Subcutaneous abdominal adipose tissue (tissue), 5 donors: ENCODE measurements around the gene LASP1NB.
A peak's percentile ranks its signal among the peaks of the same experiment; 100 is the strongest.

Experiments
- H3K27ac ChIP-seq: one replicate; pipeline ENCODE4 v1.7.0; 2013; ENCODE audit warnings: low read depth, mild to moderate bottlenecking, inconsistent platforms, low read length, moderate library complexity
- H3K27me3 ChIP-seq, 5 donors: one replicate each; pipeline ENCODE4 v1.7.0; 2013; ENCODE audit warnings: low read length in 5 of 5, inconsistent platforms in 1 of 5; ENCODE audit not compliant: control insufficient read depth in 5 of 5, insufficient read depth in 4 of 5
- H3K36me3 ChIP-seq, 5 donors: one replicate each; pipeline ENCODE4 v1.7.0; 2013; ENCODE audit warnings: low read length in 5 of 5; ENCODE audit not compliant: control insufficient read depth in 5 of 5, insufficient read depth in 5 of 5
- H3K4me1 ChIP-seq, 5 donors: one replicate each; pipeline ENCODE4 v1.7.0; 2013; ENCODE audit warnings: low read length in 5 of 5, mild to moderate bottlenecking in 3 of 5, moderate library complexity in 1 of 5; ENCODE audit not compliant: control insufficient read depth in 5 of 5, insufficient read depth in 5 of 5
- H3K4me3 ChIP-seq, 5 donors: one replicate each; pipeline ENCODE4 v1.7.0; 2013; ENCODE audit warnings: low read length in 5 of 5, low read depth in 1 of 5
- H3K9ac ChIP-seq, 5 donors: one replicate each; pipeline ENCODE4 v1.7.0; 2013; ENCODE audit warnings: low read length in 5 of 5, mild to moderate bottlenecking in 4 of 5, moderate library complexity in 3 of 5
- H3K9me3 ChIP-seq, 5 donors: one replicate each; pipeline ENCODE4 v1.7.0; 2013; ENCODE audit warnings: low read length in 5 of 5; ENCODE audit not compliant: control insufficient read depth in 5 of 5
- donor health status: healthy.
- donor health status: healthy.
- donor health status: healthy.
- donor health status: healthy.
- donor health status: healthy.

The LASP1NB gene

DNA sequence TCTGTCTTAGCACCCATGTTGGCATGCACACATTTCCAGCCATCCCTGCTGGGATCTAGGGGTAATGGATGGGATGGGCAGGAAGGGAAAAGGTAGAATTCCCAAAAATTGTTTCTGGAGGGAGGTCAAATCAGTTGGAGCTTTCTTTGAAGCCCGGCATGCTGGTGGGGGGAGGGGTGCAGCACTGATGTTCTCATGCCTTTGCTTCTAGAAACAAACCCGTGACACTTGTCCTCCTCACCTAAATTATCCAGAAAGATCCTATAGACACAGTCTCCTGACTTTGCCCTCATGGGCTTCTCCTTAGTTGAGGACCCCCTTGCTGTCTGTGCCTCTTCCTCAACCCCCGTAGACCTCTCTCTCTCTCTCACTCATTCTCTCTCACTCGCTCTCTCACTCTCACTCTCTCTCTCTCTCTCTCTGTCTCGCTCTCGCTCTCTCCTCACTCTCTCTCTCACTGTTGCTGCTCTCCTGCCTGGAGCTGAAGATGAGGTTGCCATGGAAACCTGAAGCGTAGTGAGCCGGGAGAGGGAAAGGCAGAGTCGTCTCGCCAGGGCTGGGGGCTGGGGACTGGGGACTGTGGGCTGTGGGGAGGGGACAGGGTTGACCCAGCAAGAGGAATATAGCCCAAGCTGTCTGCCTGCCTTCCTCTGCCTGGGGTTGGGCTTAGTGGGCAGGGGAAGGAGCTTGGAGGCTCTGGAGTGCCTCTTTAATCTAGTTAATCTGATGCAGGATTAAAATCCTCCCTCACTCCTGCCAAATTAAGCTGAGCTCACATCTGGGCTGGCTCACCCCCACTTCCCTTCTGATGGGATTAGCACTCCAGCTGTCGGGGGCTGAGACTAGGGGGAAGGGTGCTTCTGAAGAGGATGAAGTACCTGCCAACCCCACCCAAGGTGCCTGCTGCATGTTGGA, 39.4 kb upstream of the LASP1NB start:
- no peaks in the 10 kb centered on the region for H3K9me3 ChIP-seq
- H3K36me3 ChIP-seq, result peaks cover 0 to 74% (median 52%) of the 10 kb centered on the region in 5 donors
- peak overlapping the region in 2 of 5 donors; percentile 2 to 31 for H3K9ac ChIP-seq
- H3K27me3 ChIP-seq, result no peaks in the 10 kb centered on the region
- peaks cover 20 to 77% (median 63%) of the 10 kb centered on the region in 5 donors for H3K4me1 ChIP-seq
- peak overlapping the region in 1 of 5 donors; percentile 6 for H3K4me3 ChIP-seq
- peak overlapping the region; percentile 62 for H3K27ac ChIP-seq

DNA sequence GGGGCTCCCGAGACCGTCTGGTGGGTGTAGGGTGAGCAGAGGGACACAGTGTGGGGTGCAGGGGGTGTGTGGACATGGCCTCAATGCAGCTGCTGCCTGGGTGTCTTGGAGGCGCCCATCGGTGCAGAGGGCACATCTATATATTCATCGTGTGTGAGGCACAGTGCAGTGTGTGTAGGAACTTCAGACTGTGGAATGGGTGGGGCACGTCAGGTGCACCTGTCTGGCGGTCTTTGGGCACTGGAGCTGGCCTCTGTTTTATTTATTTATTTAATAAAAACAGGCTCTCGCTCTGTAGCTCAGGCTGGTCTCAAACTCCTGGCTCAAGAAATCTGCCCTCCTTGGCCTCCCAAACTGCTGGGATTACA, 38.8 kb upstream of the LASP1NB start:
- Histone ChIP-seq H3K4me3 (no peak overlapping the region), H3K9ac (no peak overlapping the region), H3K36me3 (peaks cover 0 to 80% (median 53%) of the 10 kb centered on the region in 5 donors), H3K27me3 (no peaks in the 10 kb centered on the region), H3K4me1 (peaks cover 16 to 70% (median 57%) of the 10 kb centered on the region in 5 donors), H3K9me3 (no peaks in the 10 kb centered on the region), H3K27ac (no peak overlapping the region)

DNA sequence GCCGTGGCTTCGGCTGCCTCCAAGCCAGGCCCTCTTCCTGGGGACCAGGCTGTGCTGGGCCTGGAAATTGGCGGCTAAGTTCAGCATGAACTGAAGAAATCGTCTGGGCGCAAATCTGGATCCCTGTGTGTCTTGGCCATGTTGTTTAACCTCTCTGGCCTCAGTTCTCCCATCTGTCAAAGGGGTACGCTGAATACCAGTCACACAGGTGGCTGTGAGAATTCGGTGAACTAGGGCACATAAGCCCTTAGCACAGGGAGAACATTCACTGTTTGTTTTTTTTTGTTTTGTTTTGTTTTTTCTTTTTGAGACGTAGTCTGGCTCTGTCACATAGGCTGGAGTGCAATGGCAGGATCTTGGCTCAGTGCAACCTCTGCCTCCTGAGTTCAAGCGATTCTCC, 36.6 kb upstream of the LASP1NB start:
- no peaks in the 10 kb centered on the region for H3K9me3 ChIP-seq
- peaks cover 0 to 83% (median 67%) of the 10 kb centered on the region in 5 donors for H3K36me3 ChIP-seq
- H3K27ac ChIP-seq, result no peak overlapping the region
- no peak overlapping the region for H3K9ac ChIP-seq
- no peaks in the 10 kb centered on the region for H3K27me3 ChIP-seq
- H3K4me3 ChIP-seq, result no peak overlapping the region
- H3K4me1 ChIP-seq, result peaks cover 13 to 69% (median 54%) of the 10 kb centered on the region in 5 donors

DNA sequence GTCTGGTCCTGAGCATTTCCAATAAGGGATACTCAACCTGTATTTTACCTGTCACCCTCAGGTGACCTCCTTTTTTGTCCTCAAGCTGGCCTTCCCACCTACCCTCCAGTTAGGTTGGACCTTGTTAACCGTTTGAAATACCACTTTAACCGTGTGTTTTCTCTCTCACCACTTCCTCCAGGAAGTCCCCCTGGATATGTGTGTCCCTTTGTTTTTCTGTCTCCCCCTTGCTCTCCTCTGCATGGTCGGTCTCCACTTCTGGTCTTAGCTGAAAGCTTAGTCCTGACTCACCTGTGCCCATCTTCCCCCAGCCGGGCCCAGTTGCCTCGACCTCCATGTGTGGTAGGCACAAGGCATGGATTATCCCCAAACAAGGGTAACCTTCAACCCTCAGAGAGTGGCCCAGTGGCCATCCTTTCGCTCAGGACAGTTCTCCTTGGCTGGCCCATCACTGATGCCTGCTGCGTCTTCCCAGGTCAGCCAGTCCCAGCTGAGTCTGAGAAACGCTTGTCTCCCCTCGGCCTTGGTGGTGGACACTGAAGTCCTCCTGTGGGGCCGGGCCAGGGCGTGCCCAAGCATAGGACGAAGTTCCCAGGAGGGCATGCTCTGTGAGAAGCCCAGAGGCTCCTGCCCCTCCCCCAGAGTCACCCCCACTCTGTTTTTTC, 35.5 kb upstream of the LASP1NB start:
- no peaks in the 10 kb centered on the region for H3K9me3 ChIP-seq
- H3K27me3 ChIP-seq, result no peaks in the 10 kb centered on the region
- H3K4me1 ChIP-seq, result peaks cover 18 to 69% (median 54%) of the 10 kb centered on the region in 5 donors
- H3K36me3 ChIP-seq, result peaks cover 0 to 85% (median 67%) of the 10 kb centered on the region in 5 donors
- no peak overlapping the region for H3K4me3 ChIP-seq
- no peak overlapping the region for H3K9ac ChIP-seq
- H3K27ac ChIP-seq, result peak overlapping the region; percentile 30

DNA sequence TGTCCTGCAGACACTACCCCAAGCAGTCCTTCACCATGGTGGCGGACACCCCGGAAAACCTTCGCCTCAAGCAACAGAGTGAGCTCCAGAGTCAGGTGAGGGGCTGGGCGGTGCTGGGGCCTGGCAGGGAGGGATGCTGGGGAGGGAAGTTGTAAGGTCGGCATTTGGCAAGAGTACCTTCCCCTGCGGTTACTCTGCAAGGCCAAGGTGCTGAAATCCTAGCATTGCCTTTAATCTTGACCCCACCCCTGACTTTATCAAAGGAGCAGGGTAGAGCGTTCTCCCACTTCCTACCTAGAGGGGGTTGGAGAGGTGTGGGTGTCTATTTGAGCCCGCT, 35.0 kb upstream of the LASP1NB start:
- Histone ChIP-seq H3K4me3 (no peak overlapping the region), H3K27ac (peak overlapping the region; percentile 30), H3K4me1 (peaks cover 13 to 64% (median 49%) of the 10 kb centered on the region in 5 donors), H3K27me3 (no peaks in the 10 kb centered on the region), H3K9ac (peak overlapping the region in 1 of 5 donors; percentile 55), H3K36me3 (peaks cover 0 to 80% (median 62%) of the 10 kb centered on the region in 5 donors), H3K9me3 (no peaks in the 10 kb centered on the region)

DNA sequence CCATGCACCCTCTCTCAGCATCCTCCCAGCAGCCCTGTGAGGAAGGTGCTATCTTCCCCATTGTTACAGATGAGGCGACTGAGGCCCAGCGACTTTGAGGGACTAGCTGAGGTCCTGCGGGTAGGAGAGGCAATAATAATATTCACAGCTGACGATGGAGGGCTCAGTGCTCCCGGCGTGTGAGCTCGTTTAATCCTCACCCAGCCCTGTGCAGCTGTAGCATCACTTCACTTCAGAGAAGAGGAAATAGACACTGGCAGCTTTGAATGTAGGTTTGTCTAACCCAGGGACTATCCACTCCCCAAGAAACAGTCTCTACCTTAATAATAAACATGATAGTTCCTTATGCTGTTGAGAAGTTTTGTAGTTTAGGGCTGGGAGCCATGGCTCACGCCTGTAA, 34.0 kb upstream of the LASP1NB start:
- no peak overlapping the region for H3K9ac ChIP-seq
- H3K4me1 ChIP-seq, result peaks cover 13 to 63% (median 48%) of the 10 kb centered on the region in 5 donors
- H3K9me3 ChIP-seq, result no peaks in the 10 kb centered on the region
- H3K36me3 ChIP-seq, result peaks cover 0 to 77% (median 65%) of the 10 kb centered on the region in 5 donors
- no peak overlapping the region for H3K4me3 ChIP-seq
- H3K27ac ChIP-seq, result no peak overlapping the region
- no peaks in the 10 kb centered on the region for H3K27me3 ChIP-seq

DNA sequence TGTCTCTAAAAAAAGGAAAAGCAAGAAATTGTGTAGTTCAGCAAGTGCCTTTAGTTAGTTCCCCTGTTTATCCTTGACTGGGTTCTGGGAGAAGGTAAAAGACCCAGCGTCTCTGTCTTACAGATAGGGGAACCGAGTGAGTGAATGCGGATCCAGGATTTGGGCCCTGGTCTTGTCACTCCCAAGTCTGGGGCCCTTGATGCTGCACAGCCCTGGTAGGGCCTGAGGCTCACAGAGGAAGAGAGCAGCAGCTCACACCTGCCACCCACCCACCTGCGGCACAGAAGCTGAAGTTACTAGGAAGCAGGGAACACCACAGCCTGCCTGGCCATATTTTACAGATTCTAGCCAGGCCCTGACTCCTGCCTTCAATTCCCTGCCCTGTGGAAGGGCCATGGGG, 33.3 kb upstream of the LASP1NB start:
- no peaks in the 10 kb centered on the region for H3K27me3 ChIP-seq
- peaks cover 19 to 63% (median 48%) of the 10 kb centered on the region in 5 donors for H3K4me1 ChIP-seq
- H3K27ac ChIP-seq, result no peak overlapping the region
- H3K36me3 ChIP-seq, result peaks cover 0 to 77% (median 66%) of the 10 kb centered on the region in 5 donors
- H3K9ac ChIP-seq, result peak overlapping the region in 1 of 5 donors; percentile 28
- no peak overlapping the region for H3K4me3 ChIP-seq
- H3K9me3 ChIP-seq, result no peaks in the 10 kb centered on the region

DNA sequence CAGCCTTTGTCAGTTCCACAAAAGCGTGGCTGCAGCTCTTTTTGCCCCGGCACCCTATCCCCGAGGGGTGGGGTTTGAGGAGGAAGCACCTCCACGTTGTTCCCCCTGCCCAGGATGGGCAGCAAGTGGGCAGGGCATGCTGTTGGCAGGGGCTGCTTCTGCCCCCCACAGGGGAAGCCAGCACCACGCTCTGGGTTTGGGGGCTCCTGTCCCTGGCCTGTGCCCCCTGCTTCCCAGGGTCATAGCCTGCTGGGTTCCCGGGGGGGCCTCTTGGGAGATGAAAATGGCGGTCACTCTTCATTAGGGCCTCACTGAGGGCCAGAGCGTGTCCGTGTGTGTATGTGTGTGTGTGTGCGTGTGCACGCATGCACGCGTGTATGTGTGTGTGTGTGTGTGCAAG, 32.8 kb upstream of the LASP1NB start:
- peaks cover 0 to 73% (median 63%) of the 10 kb centered on the region in 5 donors for H3K36me3 ChIP-seq
- H3K4me3 ChIP-seq, result no peak overlapping the region
- no peaks in the 10 kb centered on the region for H3K9me3 ChIP-seq
- no peak overlapping the region for H3K27ac ChIP-seq
- peaks cover 22 to 63% (median 48%) of the 10 kb centered on the region in 5 donors for H3K4me1 ChIP-seq
- H3K27me3 ChIP-seq, result no peaks in the 10 kb centered on the region
- peak overlapping the region in 1 of 5 donors; percentile 28 for H3K9ac ChIP-seq

DNA sequence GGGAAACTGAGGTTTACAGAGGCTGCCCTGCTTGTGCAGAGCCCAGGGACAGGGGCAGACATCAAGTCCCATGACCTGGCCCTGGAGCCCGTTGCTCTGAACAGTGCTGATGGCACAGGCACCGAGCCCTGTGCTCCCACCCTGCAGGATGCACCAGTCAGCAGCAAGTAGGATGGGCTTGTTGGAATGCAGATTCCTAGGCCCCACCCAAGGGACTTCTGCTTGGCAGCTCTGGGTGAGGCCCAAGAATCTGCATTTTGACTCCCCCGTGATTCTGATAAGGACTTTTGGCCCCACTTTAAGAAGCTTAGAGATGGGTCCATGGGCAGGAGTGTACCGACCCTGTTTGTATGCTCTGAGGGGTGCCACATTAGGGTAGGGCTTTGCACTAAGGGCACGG, 32.3 kb upstream of the LASP1NB start:
- Histone ChIP-seq H3K36me3 (peaks cover 0 to 71% (median 60%) of the 10 kb centered on the region in 5 donors), H3K4me1 (peaks cover 25 to 63% (median 49%) of the 10 kb centered on the region in 5 donors), H3K4me3 (peak overlapping the region in 1 of 5 donors; percentile 5), H3K27me3 (no peaks in the 10 kb centered on the region), H3K9me3 (no peaks in the 10 kb centered on the region), H3K27ac (peak overlapping the region; percentile 53), H3K9ac (peak overlapping the region in 2 of 5 donors; percentile 65 to 68)

DNA sequence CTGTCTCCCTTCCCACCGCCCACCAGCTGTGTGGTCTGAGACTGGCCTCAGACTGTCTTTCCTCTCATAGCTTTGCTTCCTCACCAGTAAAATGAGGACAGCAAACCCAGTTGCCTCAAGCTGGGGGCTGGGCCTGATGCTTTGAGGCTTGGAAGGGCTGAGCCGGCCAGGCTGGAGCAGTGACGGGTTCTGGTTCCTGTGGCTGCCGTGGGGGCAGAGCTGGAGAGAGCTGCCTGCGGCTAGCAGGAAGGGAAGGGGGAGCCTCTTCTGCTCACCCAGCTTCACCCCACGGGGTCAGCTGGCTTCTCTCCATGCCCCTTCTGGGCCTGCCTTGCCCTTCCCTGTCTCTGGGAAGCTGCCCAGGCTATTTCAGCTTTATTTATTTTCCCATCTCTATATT, 31.8 kb upstream of the LASP1NB start:
- Histone ChIP-seq H3K27ac (peak overlapping the region; percentile 53), H3K9ac (peak overlapping the region in 4 of 5 donors; percentile 16 to 68 (median 57)), H3K4me1 (peaks cover 30 to 68% (median 54%) of the 10 kb centered on the region in 5 donors), H3K4me3 (peak overlapping the region in 1 of 5 donors; percentile 5), H3K9me3 (no peaks in the 10 kb centered on the region), H3K27me3 (no peaks in the 10 kb centered on the region), H3K36me3 (peaks cover 0 to 72% (median 62%) of the 10 kb centered on the region in 5 donors)
